IPS-15b (cell line): Measurements from ENCODE around the gene ARL15.

Source experiments
- H3K27me3 ChIP-seq: one replicate; pipeline ENCODE4 v1.6.1; 2013; ENCODE audit warnings: low read length; ENCODE audit not compliant: control insufficient read depth, insufficient read depth
- H3K36me3 ChIP-seq: one replicate; pipeline ENCODE4 v1.6.1; 2013; ENCODE audit warnings: low read length; ENCODE audit not compliant: control insufficient read depth, insufficient read depth
- H3K4me1 ChIP-seq: one replicate; pipeline ENCODE4 v1.6.1; 2013; ENCODE audit warnings: mild to moderate bottlenecking, low read length; ENCODE audit not compliant: control insufficient read depth, insufficient read depth
- H3K4me3 ChIP-seq: one replicate; pipeline ENCODE4 v1.5.1; 2013; ENCODE audit warnings: low read depth, low read length
- H3K9ac ChIP-seq: one replicate; pipeline ENCODE4 v1.6.1; 2013; ENCODE audit warnings: low read depth, mild to moderate bottlenecking, low read length
- H3K9me3 ChIP-seq: one replicate; pipeline ENCODE4 v1.6.1; 2013; ENCODE audit warnings: mild to moderate bottlenecking, low read length; ENCODE audit not compliant: control insufficient read depth, insufficient read depth

ARL15 gene

GRCh38 chr5:53950621-53951020, 359.8 kb downstream of the ARL15 start:
- H3K9ac ChIP-seq = no peak overlapping the region

GRCh38 chr5:53948598-53948997, 361.8 kb downstream of the ARL15 start:
- H3K4me1 ChIP-seq = peaks cover 10% of the 10 kb centered on the region
- H3K9ac ChIP-seq = no peak overlapping the region
- H3K4me3 ChIP-seq = no peak overlapping the region
- no peaks in the 10 kb centered on the region for H3K27me3 ChIP-seq
- no peaks in the 10 kb centered on the region for H3K9me3 ChIP-seq
- H3K36me3 ChIP-seq = no peaks in the 10 kb centered on the region

More at GRCh38 chr5:53950621-53951020, 359.8 kb downstream of the ARL15 start:
- Histone ChIP-seq H3K4me3 (no peak overlapping the region), H3K36me3 (no peaks in the 10 kb centered on the region), H3K9me3 (no peaks in the 10 kb centered on the region), H3K4me1 (peaks cover 3% of the 10 kb centered on the region), H3K27me3 (no peaks in the 10 kb centered on the region)

- H3K36me3 ChIP-seq = no peaks in the 10 kb centered on the region
- no peak overlapping the region for H3K9ac ChIP-seq
- H3K27me3 ChIP-seq = no peaks in the 10 kb centered on the region
- H3K9me3 ChIP-seq = no peaks in the 10 kb centered on the region
- H3K4me3 ChIP-seq = no peak overlapping the region
- H3K4me1 ChIP-seq = peaks cover 10% of the 10 kb centered on the region
These were observed 363.8 kb downstream of the ARL15 start for GRCh38 chr5:53946405-53947100.

GRCh38 chr5:53944981-53945380, 365.4 kb downstream of the ARL15 start:
- H3K4me3 ChIP-seq = no peak overlapping the region
- H3K9ac ChIP-seq = no peak overlapping the region
- H3K27me3 ChIP-seq = no peaks in the 10 kb centered on the region
- H3K9me3 ChIP-seq = no peaks in the 10 kb centered on the region
- H3K36me3 ChIP-seq = no peaks in the 10 kb centered on the region
- peaks cover 10% of the 10 kb centered on the region for H3K4me1 ChIP-seq

GRCh38 chr5:53943938-53944337, 366.4 kb downstream of the ARL15 start:
- no peaks in the 10 kb centered on the region for H3K27me3 ChIP-seq
- no peak overlapping the region for H3K9ac ChIP-seq
- H3K36me3 ChIP-seq = no peaks in the 10 kb centered on the region
- no peak overlapping the region for H3K4me3 ChIP-seq
- H3K4me1 ChIP-seq = peaks cover 7% of the 10 kb centered on the region
- H3K9me3 ChIP-seq = no peaks in the 10 kb centered on the region

GRCh38 chr5:53942724-53943123, 367.6 kb downstream of the ARL15 start:
- H3K4me3 ChIP-seq = no peak overlapping the region
- no peaks in the 10 kb centered on the region for H3K36me3 ChIP-seq
- no peaks in the 10 kb centered on the region for H3K9me3 ChIP-seq
- H3K9ac ChIP-seq = no peak overlapping the region
- H3K4me1 ChIP-seq = peaks cover 7% of the 10 kb centered on the region
- no peaks in the 10 kb centered on the region for H3K27me3 ChIP-seq

- Histone ChIP-seq H3K27me3 (no peaks in the 10 kb centered on the region), H3K36me3 (no peaks in the 10 kb centered on the region), H3K4me3 (no peak overlapping the region), H3K4me1 (peaks cover 7% of the 10 kb centered on the region), H3K9me3 (no peaks in the 10 kb centered on the region), H3K9ac (no peak overlapping the region)
These were observed 369.5 kb downstream of the ARL15 start for GRCh38 chr5:53940921-53941320.

- no peaks in the 10 kb centered on the region for H3K36me3 ChIP-seq
- H3K4me1 ChIP-seq = no peaks in the 10 kb centered on the region
- no peak overlapping the region for H3K9ac ChIP-seq
- H3K9me3 ChIP-seq = no peaks in the 10 kb centered on the region
- no peak overlapping the region for H3K4me3 ChIP-seq
- no peaks in the 10 kb centered on the region for H3K27me3 ChIP-seq
These were observed 372.9 kb downstream of the ARL15 start for GRCh38 chr5:53937467-53937866.

GRCh38 chr5:53936481-53937352, 373.7 kb downstream of the ARL15 start:
- H3K9ac ChIP-seq = no peak overlapping the region
- no peak overlapping the region for H3K4me3 ChIP-seq
- H3K27me3 ChIP-seq = no peaks in the 10 kb centered on the region
- no peaks in the 10 kb centered on the region for H3K4me1 ChIP-seq
- no peaks in the 10 kb centered on the region for H3K36me3 ChIP-seq
- no peaks in the 10 kb centered on the region for H3K9me3 ChIP-seq

- no peaks in the 10 kb centered on the region for H3K36me3 ChIP-seq
- H3K4me1 ChIP-seq = no peaks in the 10 kb centered on the region
- H3K9ac ChIP-seq = no peak overlapping the region
- no peaks in the 10 kb centered on the region for H3K27me3 ChIP-seq
- H3K4me3 ChIP-seq = no peak overlapping the region
- no peaks in the 10 kb centered on the region for H3K9me3 ChIP-seq
These were observed 376.1 kb downstream of the ARL15 start for GRCh38 chr5:53934151-53934820.

- no peaks in the 10 kb centered on the region for H3K27me3 ChIP-seq
- H3K9me3 ChIP-seq = no peaks in the 10 kb centered on the region
- no peaks in the 10 kb centered on the region for H3K36me3 ChIP-seq
- H3K4me3 ChIP-seq = no peak overlapping the region
- no peaks in the 10 kb centered on the region for H3K4me1 ChIP-seq
- H3K9ac ChIP-seq = no peak overlapping the region
These were observed 378.0 kb downstream of the ARL15 start for GRCh38 chr5:53932351-53932750.
